ENCODE measurements around the gene C2CD3.
"Not testable (repeated sequence)": the region's sequence is repeated elsewhere in the genome, so short reads cannot be mapped to it uniquely, and the experiment has no call there.

The C2CD3 gene

DNA sequence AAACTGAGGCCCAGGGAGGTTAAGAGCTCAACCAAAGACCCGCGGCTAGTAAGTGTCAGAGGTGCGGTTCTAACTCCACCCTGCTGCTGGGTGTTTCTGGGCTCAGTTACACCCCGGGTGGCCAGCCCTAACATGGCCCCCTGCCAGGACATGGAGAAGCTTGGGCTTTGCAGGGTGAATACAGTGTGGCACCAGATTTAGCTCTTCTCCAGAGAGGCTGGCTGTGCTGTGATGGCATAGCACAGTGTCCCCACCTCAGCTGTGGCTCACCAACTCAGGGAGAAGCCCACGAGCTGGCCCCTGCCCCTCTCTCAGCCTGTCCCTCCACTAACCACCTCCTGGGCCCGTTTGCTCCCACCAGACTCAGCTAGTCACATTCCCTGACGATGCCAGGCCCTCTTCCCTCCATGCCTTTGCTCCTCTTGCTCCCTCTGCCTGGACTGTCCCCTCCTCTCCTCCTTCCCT is 168.9 kb downstream of the C2CD3 start:
- DNase-seq, result no peak

DNA sequence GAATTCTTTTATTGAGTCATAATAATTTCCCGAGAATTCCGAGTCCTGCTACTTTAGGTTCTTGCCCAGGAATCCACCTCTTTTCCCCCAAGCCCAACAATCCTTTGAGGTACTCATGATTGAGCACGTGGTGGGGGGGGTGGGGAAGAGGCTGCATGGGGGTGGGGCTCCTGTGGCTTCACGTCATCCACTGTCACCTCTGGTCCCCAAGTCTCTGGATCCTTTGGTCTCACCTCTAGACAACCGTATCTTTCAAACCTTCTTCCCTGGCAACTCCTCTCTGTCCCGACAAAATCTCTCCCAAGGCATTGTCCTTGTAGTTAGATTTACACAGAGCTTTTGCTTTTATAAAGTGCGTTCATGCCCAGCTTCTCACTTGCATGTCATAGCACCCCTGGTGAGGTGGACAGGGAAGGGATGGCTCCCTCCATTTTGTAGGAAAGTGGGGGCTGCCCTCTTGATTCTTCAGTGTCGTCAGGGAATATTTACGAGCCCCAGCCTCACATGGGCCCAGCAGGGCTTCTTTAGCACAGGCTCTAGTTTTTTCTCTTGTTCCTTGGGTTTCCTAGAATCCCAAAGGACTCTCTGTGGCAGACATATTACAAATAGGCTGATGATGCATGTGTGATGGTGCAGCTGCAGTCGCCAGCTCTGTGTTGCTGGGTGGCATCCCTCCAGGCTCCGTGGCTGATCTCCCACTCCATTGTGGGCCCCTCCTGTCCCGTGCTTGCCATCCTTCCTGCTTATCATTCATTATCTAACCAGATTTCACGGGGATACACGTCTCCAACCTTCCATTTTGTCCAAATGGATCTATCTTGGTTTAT is 170.3 kb downstream of the C2CD3 start:
- no peak for DNase-seq

DNA sequence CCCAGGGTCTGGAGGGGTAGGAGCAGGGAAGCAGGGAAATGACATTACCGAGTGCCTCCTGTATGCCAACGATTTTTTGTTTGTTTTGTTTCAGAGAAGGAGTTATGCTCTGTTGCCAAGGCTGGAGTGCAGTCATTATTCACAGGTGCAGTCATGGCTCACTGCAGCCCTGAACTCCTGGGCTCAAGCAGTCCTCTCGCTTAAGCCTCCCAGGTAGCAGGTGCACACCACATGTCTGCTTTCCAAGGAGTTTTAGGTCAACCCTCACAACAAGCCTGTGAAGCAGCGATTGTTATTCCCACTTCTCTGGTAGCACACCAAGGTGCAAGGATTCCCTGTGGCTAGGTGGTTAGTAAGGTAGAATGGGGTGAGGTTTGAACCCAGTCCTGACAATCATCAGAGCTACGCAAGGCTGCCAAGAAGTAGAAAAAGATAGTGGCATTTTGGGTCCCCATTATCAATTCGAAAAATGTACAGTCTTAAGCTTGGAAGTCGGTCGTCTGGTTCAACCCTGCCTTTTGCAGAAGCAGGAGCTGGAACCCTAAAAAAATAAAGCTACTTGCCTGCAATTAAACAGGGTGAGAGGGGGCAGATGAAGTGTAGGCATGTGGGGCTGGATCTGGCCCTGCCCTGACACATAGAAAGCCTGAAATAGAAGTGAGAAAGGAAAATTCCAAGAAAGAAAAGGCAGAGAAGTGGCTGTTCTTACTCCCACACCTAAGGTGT is 171.1 kb downstream of the C2CD3 start:
- no peak for DNase-seq

DNA sequence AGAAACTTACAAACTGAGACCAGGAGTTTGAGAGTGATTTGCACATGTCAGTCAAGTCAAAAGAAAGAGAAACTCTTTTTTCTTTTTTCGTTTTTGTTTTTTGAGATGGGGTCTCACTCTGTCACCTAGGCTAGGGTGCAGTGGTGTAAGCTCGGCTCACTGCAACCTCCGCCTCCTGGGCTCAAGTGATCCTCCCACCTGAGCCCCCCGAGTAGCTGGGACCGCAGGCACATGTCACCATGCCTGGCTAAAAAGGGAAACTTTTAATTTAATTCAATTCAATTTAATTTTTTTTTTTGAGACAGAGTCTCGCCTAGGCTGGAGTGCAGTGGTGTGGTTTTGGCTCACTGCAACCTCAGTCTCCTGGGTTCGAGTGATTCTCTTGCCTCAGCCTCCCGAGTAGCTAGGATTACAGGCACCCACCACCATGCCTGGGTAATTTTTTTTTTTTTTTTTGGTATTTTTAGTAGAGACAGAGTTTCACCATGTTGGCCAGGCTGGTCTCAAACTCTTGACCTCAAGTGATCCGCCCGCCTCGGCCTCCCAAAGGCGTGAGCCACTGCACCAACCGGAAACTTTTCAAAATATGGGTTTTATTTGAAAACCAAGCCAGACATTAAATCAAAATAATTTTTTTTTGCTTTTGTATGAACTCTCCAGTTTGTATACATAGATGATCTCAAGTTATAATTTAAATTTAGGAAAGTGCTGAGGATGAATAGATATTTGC is 171.8 kb downstream of the C2CD3 start:
- DNase-seq, result no peak

DNA sequence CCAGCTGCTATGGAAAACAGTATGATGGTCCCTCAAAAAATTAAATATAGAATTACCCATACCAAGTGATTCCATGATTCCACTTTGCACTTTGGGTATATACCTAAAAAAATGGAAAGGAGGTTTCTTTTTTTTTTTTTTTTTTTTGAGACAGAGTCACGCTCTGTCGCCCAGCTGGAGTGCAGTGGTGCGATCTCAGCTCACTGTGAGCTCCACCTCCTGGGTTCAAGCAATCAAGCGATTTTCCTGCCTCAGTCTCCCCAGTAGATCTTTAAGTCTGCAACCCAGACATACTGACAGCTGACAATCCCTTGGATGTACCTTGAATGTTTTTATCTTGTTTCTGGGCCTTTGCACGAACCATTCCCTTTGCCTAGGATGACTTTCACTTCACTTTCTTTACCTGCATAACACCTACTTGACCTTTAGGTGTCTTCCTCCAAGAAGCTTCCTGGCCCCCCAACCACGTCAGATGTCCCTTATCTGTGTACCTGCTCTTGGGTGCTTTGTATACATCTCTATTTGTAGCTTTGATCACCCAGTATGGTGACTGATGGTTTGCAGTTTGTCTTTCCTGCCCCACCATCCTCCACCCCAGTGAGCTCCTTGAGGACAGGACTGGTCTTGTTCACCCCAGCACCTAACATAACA is 173.6 kb downstream of the C2CD3 start:
- no peak for DNase-seq

DNA sequence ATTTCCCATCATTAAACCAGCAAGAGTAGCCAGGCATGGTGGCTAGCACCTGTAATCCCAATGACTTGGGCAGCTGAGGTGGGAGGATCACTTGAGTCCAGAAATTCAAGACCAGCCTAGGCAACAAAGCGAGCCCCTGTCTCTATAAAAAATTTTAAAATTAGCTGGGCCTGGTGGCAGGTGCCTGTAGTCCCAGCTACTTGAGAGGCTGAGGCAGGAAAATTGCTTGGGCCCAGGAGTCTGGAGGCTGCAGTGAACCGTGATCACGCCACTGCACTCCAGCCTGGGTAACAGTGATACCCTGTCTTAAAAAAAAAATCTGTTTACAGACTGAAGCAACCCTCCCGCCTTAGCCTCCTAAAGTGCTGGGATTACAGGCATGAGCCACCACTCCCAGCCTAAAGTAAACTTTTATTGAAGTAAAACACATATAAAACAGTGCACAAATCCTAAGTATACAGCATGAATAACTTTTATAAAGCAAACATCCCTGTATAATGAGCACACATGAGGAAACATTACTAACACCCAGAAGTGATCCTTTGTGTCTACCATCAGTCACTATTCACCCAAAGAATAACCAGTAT is 174.5 kb downstream of the C2CD3 start:
- DNase-seq, result no peak

DNA sequence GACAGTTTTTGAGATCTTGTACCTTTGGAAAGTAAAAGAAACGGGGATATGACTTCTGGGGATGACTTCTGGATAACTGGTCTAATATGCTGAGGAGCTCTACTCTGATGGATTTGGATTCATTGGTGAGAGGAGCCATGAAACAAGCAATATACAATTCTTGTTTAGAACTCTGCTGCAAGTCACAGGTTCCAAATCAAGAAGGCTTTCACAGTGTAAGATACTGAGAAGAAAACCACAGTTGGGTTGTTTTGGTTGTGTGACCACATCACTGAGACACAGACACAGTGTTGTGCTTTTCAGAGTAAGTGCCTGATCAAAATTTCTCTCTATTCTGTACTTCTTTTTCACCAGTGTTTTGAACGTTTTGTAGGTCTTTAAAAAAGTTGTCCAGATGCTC is 175.1 kb downstream of the C2CD3 start:
- no peak for DNase-seq

DNA sequence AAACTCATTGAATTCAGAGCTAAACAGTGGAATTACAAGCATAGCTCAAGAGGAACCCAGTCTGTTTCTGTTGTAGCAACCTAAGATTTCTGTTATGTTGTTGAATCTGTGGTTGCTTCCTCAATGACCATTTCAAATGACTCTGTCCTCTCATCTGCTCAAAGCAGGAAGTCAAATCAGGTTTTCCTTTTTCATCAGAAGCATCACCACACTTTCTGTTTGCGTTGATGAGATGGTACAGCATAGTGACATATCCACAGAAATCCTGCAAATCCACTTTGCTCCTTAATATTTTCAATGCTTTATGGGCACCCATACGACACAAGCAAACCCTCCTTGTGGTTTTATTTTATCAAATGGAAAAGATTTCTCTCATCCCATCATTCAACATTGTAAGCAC is 175.6 kb downstream of the C2CD3 start:
- no peak for DNase-seq

DNA sequence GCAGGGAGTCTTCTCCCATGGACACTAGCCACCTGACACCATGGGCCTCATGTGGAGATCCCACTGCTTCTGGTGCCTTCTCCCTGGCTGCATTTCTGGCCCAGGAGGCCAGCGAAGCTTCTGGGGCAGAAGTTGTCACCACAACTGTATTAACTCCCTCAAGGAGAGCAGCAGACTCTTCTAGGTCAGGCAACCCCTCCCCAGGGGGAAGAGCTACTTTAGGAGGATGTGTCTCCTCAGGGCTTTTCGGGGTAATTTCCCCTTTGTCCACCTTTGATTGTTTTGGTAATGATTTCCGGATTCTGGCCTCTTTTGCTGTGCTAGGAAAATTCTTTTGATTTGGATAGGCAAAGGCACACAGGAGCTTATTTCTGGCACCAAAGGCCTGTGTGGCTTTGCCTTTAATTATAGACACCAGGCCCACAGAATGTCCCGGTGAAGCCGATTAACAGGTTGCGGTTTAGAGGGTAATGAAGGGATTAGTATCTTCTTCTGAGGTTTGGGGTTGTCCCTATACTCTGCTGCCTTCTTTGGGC is 179.3 kb downstream of the C2CD3 start:
- no peak for DNase-seq

DNA sequence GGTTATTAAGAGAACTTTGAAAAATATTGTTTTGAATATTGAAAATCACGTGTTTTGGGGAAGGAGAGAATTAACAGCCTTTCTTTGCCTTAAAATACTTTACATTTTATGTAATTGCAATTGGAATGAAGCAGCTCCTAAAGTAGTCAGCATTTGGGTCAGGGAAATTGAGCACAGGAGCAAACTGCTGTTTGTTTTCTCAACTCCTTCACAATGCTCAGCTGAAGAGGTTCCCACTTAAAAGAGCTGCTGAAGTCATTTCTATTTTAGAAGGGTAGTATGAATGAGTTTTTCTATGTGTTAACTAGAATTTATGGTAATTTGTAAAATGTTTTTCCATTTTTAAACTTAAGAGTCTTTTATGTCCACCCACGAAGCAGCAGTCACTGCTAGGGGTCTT is 180.1 kb downstream of the C2CD3 start:
- no peak for DNase-seq

DNA sequence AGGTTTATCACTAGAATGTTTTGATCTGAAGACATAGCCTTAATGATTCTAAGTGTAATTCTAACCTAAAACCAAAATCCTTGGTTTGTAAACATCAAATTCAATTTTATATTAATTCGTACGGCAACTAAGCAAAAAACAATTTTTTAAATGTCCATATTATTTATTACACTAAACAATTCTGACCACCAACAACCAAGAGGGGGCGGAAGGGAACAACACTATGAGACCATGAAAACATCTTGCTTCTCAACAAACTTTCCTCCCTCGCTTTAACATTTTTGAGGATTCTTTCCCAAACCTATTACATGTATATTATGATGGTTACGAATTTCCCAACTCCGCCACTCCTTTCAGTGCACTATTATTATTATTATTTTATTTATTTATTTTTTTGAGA is 181.6 kb downstream of the C2CD3 start:
- no peak for DNase-seq

DNA sequence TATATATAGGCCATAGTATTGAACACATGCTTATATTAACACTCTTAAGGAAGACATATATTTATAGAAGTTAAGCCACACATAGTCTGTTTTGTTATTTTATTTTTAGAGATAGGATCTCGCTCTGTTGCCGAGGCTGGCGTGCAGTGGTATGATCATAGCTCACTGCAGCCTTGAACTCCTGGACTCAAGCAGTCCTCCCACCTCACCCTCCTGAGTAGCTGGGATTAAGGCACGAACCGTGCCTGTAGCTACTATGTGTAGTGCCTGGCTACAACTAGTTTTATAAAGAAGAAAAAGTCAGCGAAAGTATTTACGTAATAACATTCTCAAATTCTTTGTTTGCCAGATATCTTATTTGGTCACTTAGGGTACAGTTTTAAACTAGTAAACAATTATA is 182.6 kb downstream of the C2CD3 start:
- no peak for DNase-seq

DNA sequence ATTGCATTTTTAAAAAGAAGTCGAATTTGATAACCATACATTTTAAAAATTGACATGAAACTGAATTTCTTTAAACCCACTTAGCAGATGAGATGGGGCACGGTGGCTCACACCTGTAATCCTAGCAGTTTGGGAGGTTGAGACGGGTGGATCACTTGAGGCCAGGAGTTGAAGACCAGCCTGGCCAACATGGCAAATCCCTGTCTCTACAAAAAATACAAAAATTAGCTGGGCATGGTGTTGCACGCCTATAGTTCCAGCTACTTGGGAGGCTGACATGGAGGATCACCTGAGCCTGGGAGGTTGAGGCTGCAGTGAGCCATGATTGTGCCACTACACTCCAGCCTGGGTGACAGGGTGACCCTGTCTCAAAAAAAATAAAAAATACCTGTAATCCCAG is 185.1 kb downstream of the C2CD3 start:
- DNase-seq, result not testable (repeated sequence)

DNA sequence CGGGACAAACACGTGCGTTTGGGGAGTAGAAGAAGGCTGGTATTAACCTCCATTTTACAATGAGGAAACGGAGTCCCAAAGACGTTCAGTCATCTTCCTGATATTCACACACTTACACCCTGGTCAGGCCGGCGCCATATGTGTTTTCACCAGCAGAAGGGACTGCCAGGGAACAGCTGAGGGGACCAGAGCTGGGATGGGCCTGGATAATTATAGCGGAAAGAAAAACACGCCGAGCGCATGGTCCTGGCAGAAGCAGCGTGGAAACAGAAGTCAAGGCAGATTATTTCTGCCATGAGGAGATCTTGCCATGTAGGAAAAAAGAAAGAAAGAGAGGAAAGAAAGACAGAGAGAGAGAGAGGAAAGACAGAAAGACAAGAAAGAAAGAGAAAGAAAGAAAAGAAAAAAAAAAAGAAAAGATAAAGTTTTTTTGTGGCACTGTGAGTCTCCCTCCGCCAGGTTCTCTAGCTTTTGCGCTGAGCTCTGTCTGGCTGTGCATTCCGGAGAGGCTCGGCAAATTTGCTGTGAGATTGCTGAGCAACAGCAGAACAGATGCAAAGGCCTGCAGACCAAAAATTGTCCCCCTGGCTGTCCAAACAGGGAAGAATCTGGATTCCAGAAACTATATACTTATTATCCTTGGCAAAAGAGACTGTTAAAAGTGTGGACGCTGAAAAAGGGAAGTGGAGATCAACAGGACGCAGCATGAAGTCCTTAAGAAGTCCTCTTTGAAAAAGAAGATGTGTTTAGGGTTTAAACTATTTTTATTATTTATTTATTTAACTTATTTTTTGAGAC is 186.9 kb downstream of the C2CD3 start:
- DNase-seq, result no peak

DNA sequence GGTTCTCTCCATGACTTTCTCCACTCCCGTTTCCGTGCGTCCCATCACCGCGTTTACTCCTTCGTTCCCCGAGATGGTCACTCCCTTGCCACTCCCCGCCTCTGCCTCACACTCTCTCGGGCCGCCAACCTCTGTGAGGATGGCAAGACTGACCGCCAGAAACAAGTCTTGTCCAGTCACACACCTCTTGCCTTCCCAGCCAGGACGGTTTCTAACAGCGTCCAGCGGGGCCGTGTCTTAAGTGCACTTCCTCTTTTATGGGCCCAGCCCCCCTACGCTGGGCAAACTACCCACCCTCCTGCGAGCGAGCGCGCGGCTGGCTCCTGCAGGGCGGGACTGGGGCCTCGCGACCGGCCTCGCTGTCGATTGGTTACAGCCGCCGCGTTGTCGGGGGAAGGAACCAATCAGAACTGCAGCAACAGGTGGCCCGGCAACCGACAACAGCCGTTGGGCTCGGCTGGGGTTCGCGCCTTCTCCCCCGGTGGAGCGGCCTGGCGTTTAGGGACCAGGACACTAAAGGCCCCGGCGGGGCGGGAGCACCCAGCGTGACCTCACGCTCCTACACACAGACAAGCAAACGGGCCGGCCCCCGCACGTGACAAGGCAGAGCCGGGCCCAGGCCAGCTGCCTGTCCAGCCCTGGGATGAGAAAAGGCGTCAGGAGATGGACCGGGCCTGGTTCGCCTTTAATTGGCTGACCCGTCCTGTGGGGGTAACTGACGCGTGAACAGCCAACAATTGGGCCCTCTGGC is 187.6 kb downstream of the C2CD3 start:
- peak; percentile 89 for DNase-seq

DNA sequence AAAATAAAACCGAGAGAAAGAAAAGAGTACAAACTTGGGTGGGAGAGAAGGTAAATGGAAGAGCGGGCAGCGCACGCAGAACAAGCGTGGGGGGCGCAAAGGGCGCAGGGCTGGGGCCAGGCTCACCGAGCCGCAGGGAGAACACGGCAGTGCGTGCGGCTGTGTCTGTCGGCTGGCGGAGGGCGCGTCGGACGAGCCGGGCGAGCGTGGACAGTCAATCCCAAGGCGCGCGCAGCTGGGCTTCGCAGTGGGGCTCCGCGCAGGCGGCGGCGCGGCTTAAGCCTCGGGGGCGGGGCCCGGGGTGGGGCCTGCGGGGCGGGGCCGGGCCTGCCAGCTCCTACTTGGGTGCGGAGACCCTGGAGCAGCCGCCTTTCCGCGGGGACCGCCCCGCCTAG is 188.2 kb downstream of the C2CD3 start, which contains the start of gene UCP2:
Gene UCP2, minus strand, starts transcription at position 249 of the 395 bp plus-strand sequence. CDS start 4,465 bp downstream, outside the sequence.
- DNase-seq, result peak; percentile 79

DNA sequence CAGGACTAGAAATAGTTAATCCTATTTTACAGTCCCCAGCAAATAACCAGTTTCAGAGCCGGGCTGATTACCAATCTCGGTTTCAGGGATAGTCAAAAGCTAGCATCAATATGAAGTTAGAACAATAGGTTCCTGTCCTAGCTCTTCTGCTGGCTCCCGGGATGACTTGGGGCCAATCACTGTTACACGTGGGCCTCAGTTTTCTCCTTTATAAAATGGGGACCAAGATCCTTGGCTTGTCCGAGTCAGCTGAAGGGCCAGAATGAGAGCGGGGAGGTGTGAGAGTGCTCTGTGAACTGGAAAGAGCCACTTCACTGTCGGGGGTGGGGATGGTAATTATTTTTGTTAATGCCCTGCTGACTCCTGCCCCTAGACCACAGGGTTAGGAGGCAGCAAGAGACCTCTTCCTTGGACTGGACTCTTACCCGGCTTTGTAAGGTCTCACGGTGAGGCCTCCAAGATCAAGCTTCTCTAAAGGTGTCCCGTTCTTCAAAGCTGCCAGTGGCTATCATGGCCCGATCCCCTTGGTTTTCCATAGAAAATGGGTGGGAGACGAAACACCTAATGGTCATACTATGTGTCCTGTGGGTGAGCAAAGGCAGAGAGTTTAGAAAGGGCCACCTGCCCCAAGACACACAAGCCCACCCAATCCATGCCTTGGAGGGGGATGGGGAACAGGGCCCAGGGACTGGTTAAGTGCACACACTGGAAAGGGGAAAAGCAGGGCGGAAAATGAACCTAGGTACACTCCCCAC is 189.6 kb downstream of the C2CD3 start:
- no peak for DNase-seq

DNA sequence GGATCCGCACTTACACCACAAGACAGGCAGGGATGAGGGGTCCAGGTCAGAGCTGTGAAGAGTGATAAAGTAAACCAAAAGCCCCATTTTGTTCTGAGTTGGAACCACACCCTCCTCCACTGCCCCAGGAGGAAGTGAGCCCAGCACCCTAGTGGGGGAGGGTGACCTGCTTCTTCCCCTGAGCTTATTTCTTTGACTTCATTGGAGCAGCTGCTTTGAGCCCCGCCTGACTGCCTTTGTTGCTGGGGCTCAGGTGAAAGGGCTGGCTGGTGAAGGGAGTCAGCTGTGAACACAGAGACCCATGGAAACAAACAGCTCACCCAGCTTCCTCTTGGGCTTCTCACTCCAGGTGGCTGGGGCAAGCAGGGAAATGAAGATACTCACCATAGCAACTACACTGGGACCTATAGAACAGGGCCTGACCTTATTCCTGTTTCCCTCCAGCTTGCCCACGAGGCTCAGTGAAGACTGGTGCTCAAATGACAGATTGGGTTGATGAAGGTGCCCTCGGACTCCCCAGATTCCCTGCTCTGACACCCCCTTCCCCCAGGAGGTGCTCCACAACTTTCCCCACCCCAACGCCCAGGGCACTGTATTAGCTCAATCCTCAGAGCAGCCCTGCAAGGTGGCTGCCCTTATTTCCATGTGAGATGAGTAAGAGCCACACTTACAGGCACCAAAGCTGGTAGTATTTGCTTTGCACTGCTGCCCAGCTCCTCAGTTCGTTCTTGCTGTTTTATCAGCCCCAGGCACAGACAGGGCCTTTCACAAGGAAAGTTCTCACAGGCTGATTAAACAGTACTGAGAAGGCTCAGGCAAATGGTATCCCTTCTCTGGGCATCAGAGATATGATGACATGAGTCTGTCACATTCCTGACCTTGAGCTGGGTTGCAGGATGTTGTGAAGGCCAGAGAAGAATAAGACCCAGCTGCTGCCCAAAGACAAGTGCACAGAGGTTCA is 190.5 kb downstream of the C2CD3 start:
- peak; percentile 70 for DNase-seq
